HCT116 (cell line): ENCODE results near the gene BMERB1. TPM values are rescaled to one million over a fixed set of nuclear protein-coding genes. Genes with fewer than 3 reads are reported as not detected.

Source experiments
- ATAC-seq: fragments of 200-7000 bp; cut with Tn5 transposase; 2 replicates; pipeline ENCODE4 v1.9.1; 2020; ENCODE audit warnings: mild to moderate bottlenecking, moderate library complexity
- BruUV-seq: library from RNA; stranded (reverse); fragments of 400-500 nt; replicated peaks from 2 replicates; lab custom pipeline; 2021; lab: Mats Ljungman, UMichigan
- CTCF ChIA-PET: fragments of 300-600 bp; sonication (Branson Sonifier 250); formaldehyde crosslinking; loops from one replicate; lab custom pipeline; 2021; ENCODE audit warnings: antibody characterized with exemption; lab: Charles Lee
- POLR2A ChIA-PET: fragments of 300-600, 350-600 bp; sonication (Branson Sonifier 250); formaldehyde crosslinking; loops from one replicate; lab custom pipeline; 2021; ENCODE audit warnings: antibody characterized with exemption; lab: Charles Lee
- RAD21 ChIA-PET, 2 experiments: fragments of 300-600 bp; sonication (Branson Sonifier 250); formaldehyde crosslinking; loops; one replicate each; lab custom pipeline; 2023; ENCODE audit warnings: low total read pairs in 2 of 2; ENCODE audit not compliant: uncharacterized antibody in 2 of 2, unreplicated experiment in 2 of 2, low non-redundant PET in 1 of 2; lab: Charles Lee
- DNase-seq: peaks from one replicate; pipeline ENCODE4 v3.0.0-alpha.2; 2010; ENCODE audit warnings: low read depth, low spot score
- H2AFZ ChIP-seq: fragments of 200-600 bp; shearing (Covaris generic), sonication (generic); 2 replicates; pipeline ENCODE4 v1.6.1; 2017; ENCODE audit warnings: low read depth, mixed run types, mixed read lengths, antibody characterized with exemption, low read length; ENCODE audit not compliant: poor library complexity, severe bottlenecking
- H3K27ac ChIP-seq: 2 replicates; pipeline ENCODE4 v1.5.1; 2012; ENCODE audit warnings: low read depth, low read length
- H3K27me3 ChIP-seq: fragments of 200-600 bp; sonication (generic); 2 replicates; pipeline ENCODE4 v1.6.1; 2016; ENCODE audit warnings: mixed run types, low read length, mixed read lengths; ENCODE audit not compliant: insufficient read depth
- H3K36me3 ChIP-seq, 2 experiments: fragments of 200-500 bp in 1 of 2; fragments of 200-600 bp in 1 of 2; sonication (Bioruptor generic) in 1 of 2; sonication (generic) in 1 of 2; 2 replicates each; pipeline versions ENCODE4 v1.5.1 to v1.6.1; 2014 to 2016; ENCODE audit warnings: low read length in 2 of 2, inconsistent platforms in 1 of 2, mixed read lengths in 1 of 2, mixed run types in 1 of 2; ENCODE audit not compliant: insufficient read depth in 2 of 2, control insufficient read depth in 1 of 2
- H3K4me1 ChIP-seq, 2 experiments: fragments of 200-600 bp in 1 of 2; sonication (generic) in 1 of 2; 2 replicates each; pipeline versions ENCODE4 v1.5.1 to v1.6.1; 2012 to 2017; ENCODE audit warnings: low read length in 2 of 2, inconsistent platforms in 1 of 2, mild to moderate bottlenecking in 1 of 2, mixed read lengths in 1 of 2, mixed run types in 1 of 2, moderate library complexity in 1 of 2; ENCODE audit not compliant: insufficient read depth in 2 of 2, control insufficient read depth in 1 of 2
- H3K4me2 ChIP-seq: fragments of 200-600 bp; sonication (generic); 2 replicates; pipeline ENCODE4 v1.6.1; 2017; ENCODE audit warnings: mixed run types, low read length, mixed read lengths
- H3K4me3 ChIP-seq, 2 experiments: fragments of 200-600 bp in 1 of 2; sonication (generic) in 1 of 2; replicated peaks in 1 of 2; 2 replicates each; pipeline ENCODE4 v1.5.1; 2011 to 2016; ENCODE audit warnings: low read length in 2 of 2, control low read depth in 1 of 2, low read depth in 1 of 2, mild to moderate bottlenecking in 1 of 2, mixed read lengths in 1 of 2, mixed run types in 1 of 2
- H3K79me2 ChIP-seq: fragments of 200-600 bp; sonication (generic); 2 replicates; pipeline ENCODE4 v1.6.1; 2017; ENCODE audit warnings: mild to moderate bottlenecking, mixed run types, low read length, moderate library complexity, mixed read lengths; ENCODE audit not compliant: insufficient read depth
- H3K9ac ChIP-seq: fragments of 200-600 bp; sonication (generic); 2 replicates; pipeline ENCODE4 v1.6.1; 2016; ENCODE audit warnings: low read length, mixed read lengths
- H3K9me2 ChIP-seq: fragments of 200-600 bp; sonication (generic), shearing (Covaris generic); 2 replicates; pipeline ENCODE4 v1.6.1; 2017; ENCODE audit warnings: mixed run types, mild to moderate bottlenecking, moderate library complexity; ENCODE audit not compliant: insufficient read depth
- H3K9me3 ChIP-seq, 2 experiments: fragments of 200-500 bp in 1 of 2; fragments of 200-600 bp in 1 of 2; sonication (Bioruptor generic) in 1 of 2; sonication (generic) in 1 of 2; 2 replicates each; pipeline ENCODE4 v1.6.1; 2014 to 2017; ENCODE audit warnings: low read length in 2 of 2, mixed read lengths in 2 of 2, inconsistent platforms in 1 of 2, low read depth in 1 of 2, mild to moderate bottlenecking in 1 of 2, mixed run types in 1 of 2, moderate library complexity in 1 of 2; ENCODE audit not compliant: control insufficient read depth in 1 of 2, insufficient read depth in 1 of 2
- H4K20me1 ChIP-seq: fragments of 200-600 bp; sonication (generic), shearing (Covaris generic); 2 replicates; pipeline ENCODE4 v1.6.1; 2017; ENCODE audit warnings: mixed run types, mild to moderate bottlenecking, moderate library complexity; ENCODE audit not compliant: insufficient read depth
- CEBPB ChIP-seq: IDR thresholded peaks from 2 replicates; pipeline ENCODE4 v1.6.1; 2012; ENCODE audit warnings: low read depth
- CTCF ChIP-seq, 3 experiments: fragments of 200-600 bp in 1 of 3; sonication (generic) in 1 of 3; IDR thresholded peaks in 2 of 3; conservative IDR thresholded peaks in 1 of 3; 2 replicates each; pipeline ENCODE4 v1.5.1; 2012 to 2017; ENCODE audit warnings: low read depth in 2 of 3, low read length in 2 of 3, antibody characterized with exemption in 1 of 3, borderline replicate concordance in 1 of 3, control low read depth in 1 of 3, mild to moderate bottlenecking in 1 of 3, mixed read lengths in 1 of 3, mixed run types in 1 of 3, moderate library complexity in 1 of 3; ENCODE audit not compliant: insufficient read depth in 1 of 3
- POLR2A ChIP-seq: IDR thresholded peaks from 2 replicates; pipeline ENCODE4 v1.7.0; 2011; ENCODE audit warnings: borderline replicate concordance; ENCODE audit not compliant: insufficient read depth, insufficient read length; ENCODE audit errors: extremely low read depth
- RAD21 ChIP-seq: IDR thresholded peaks from 2 replicates; pipeline ENCODE4 v1.6.1; 2012; ENCODE audit warnings: low read depth, mild to moderate bottlenecking
- REST ChIP-seq: IDR thresholded peaks from 2 replicates; pipeline ENCODE4 v1.6.1; 2012; ENCODE audit warnings: low read depth
- TCF7L2 ChIP-seq: IDR thresholded peaks from 2 replicates; pipeline ENCODE4 v1.7.0; 2011; ENCODE audit warnings: borderline replicate concordance, inconsistent platforms; ENCODE audit not compliant: insufficient read depth, insufficient read length; ENCODE audit errors: extremely low read depth
- intact Hi-C: fragments of 100-400 bp; cut with micrococcal nuclease; formaldehyde crosslinking; loops from 2 replicates; pipeline ENCODE4 v1.10.0; 2022
- total RNA-seq: library from RNA; stranded (reverse); gene quantifications from one replicate; pipeline ENCODE4 v1.2.1, GENCODE V29; 2021; ENCODE audit not compliant: unreplicated experiment

Gene BMERB1
- total RNA-seq, 1 experiment from 2014 or later, result 43.6 TPM

GRCh38 chr16:15509051-15509592 lies 74.7 kb downstream of the BMERB1 start (continued):
- TF ChIP-seq REST (no peak), CEBPB (no peak)
- TF ChIP-seq, all 23 proteins: peak for 0

GRCh38 chr16:15509593-15510535 lies 75.5 kb downstream of the BMERB1 start:
- BruUV-seq, result no TSS peak
- H3K79me2 ChIP-seq, result no peaks in the 10 kb centered on the region
- ChIA-PET POLR2A (no interaction called here), CTCF (interaction anchor here (1.5 kb wide), 1 partner anchor 82 kb away, joined by 8 read pairs; no protein-coding TSS in a partner anchor), RAD21 (no interaction called here)
- peak; percentile 73 for ATAC-seq
- DNase-seq, result no peak
- H2AFZ ChIP-seq, result no peak overlapping the region
- H3K9ac ChIP-seq, result no peak overlapping the region
- no peak overlapping the region for H3K4me3 ChIP-seq
- H3K4me2 ChIP-seq, result no peak overlapping the region
- no peaks in the 10 kb centered on the region for H3K9me3 ChIP-seq
- no peaks in the 10 kb centered on the region for H3K9me2 ChIP-seq
- no peaks in the 10 kb centered on the region for H4K20me1 ChIP-seq
- TF ChIP-seq POLR2A (no peak), RAD21 (peak; percentile 71), CEBPB (no peak), TCF7L2 (no peak), CTCF (IDR thresholded peaks at IDR 0.05 in 2 of 3, conservative IDR thresholded peaks at IDR 0.05 in 1 of 3; ENCODE audit: borderline replicate concordance in 1 of 3, insufficient read depth in 1 of 3, low read depth in 2 of 3, low read length in 2 of 3) (0 out of 6 replicates have a peak, but pooled peaks have one; percentile 3 to 32 (median 10))
- no peaks in the 10 kb centered on the region for H3K27me3 ChIP-seq
- no peak overlapping the region for H3K27ac ChIP-seq
- no peaks in the 10 kb centered on the region for H3K36me3 ChIP-seq
- peaks cover 0 to 27% of the 10 kb centered on the region in 2 experiments; a peak in 2 of 4 replicates for H3K4me1 ChIP-seq
- intact Hi-C loops, result no loop called here
